Lung (tissue), 12 donors: Measurements from ENCODE around the gene GLOD5. TPM values are rescaled to one million over a fixed set of nuclear protein-coding genes. Genes with fewer than 3 reads are reported as not detected.
A peak's percentile ranks its signal among the peaks of the same experiment; 100 is the strongest.

Experiments used
- ATAC-seq: fragments of 200-7000 bp; cut with Tn5 transposase; one replicate; pipeline ENCODE4 v1.9.1; 2020; ENCODE audit warnings: moderate number of reproducible peaks; ENCODE audit not compliant: insufficient read depth, low FRiP score
- DNase-seq, 3 donors: peaks; one replicate each; pipeline ENCODE4 v3.0.0-alpha.2; 2013 to 2017
- H3K27ac ChIP-seq, 2 donors: one replicate each; pipeline ENCODE4 v1.5.1; 2013; ENCODE audit warnings: mild to moderate bottlenecking in 2 of 2, moderate library complexity in 2 of 2, control low read depth in 1 of 2, inconsistent platforms in 1 of 2, low read depth in 1 of 2, low read length in 1 of 2
- H3K27me3 ChIP-seq, 3 donors: one replicate each; pipeline ENCODE4 v1.5.1; 2013; ENCODE audit warnings: low read length in 2 of 3; ENCODE audit not compliant: control insufficient read depth in 3 of 3, insufficient read depth in 3 of 3
- H3K36me3 ChIP-seq, 4 donors: one replicate each; pipeline ENCODE4 v1.5.1; 2013; ENCODE audit warnings: low read length in 4 of 4, mild to moderate bottlenecking in 1 of 4, moderate library complexity in 1 of 4; ENCODE audit not compliant: control insufficient read depth in 4 of 4, insufficient read depth in 4 of 4
- H3K4me1 ChIP-seq, 5 donors: one replicate each; pipeline ENCODE4 v1.5.1; 2013; ENCODE audit warnings: low read length in 5 of 5, mild to moderate bottlenecking in 2 of 5, moderate library complexity in 1 of 5; ENCODE audit not compliant: control insufficient read depth in 5 of 5, insufficient read depth in 5 of 5
- H3K4me3 ChIP-seq: one replicate; pipeline ENCODE4 v1.5.1; 2013; ENCODE audit warnings: mild to moderate bottlenecking, control low read depth, moderate library complexity
- H3K9ac ChIP-seq, 2 donors: one replicate each; pipeline ENCODE4 v1.5.1; 2013; ENCODE audit warnings: low read length in 2 of 2, control low read depth in 1 of 2; ENCODE audit not compliant: insufficient read depth in 1 of 2
- H3K9me3 ChIP-seq, 4 donors: one replicate each; pipeline ENCODE4 v1.5.1; 2013; ENCODE audit warnings: low read length in 3 of 4, mild to moderate bottlenecking in 1 of 4, moderate library complexity in 1 of 4; ENCODE audit not compliant: control insufficient read depth in 4 of 4, insufficient read depth in 3 of 4
- CTCF ChIP-seq: IDR thresholded peaks from 2 replicates; pipeline ENCODE4 v1.5.1; 2012; ENCODE audit warnings: mild to moderate bottlenecking; ENCODE audit errors: control extremely low read depth, extremely low read depth
- WGBS, 2 donors: extraction: QIAGEN DNeasy Blood & Tissue Kit; methylation state at CpG; one replicate each; pipeline ENCODE4 v1.1.7; 2013; 5-methylcytosine and 5-hydroxymethylcytosine counted together
- polyA plus RNA-seq, 2 donors: library from polyadenylated mRNA; stranded (reverse); fragments of 200-250 nt; gene quantifications; one replicate each; pipeline ENCODE4 v1.2.1, GENCODE V29; 2013
- total RNA-seq, 2 donors: library from RNA; depleted of rRNA in 1 of 2; stranded (reverse); fragments of >200 nt in 1 of 2; gene quantifications; one replicate each; pipeline ENCODE4 v1.2.1, GENCODE V29; 2014 to 2021
- donor health status: control.
- donor health status: control.
- donor health status: Bipolar disorder and iron deficiency.
- donor health status: healthy.
- donor health status: DM: yes; HTN: yes; CAD: no.

Gene GLOD5
- total and polyA plus RNA-seq, 4 donors: 1.6 to 5.1 (median 1.8) TPM

- Histone ChIP-seq H3K9me3 (peaks cover 0 to 3% (median 0%) of the 10 kb centered on the region in 4 donors), H3K9ac (no peak overlapping the region), H3K27me3 (no peaks in the 10 kb centered on the region), H3K4me1 (peaks cover 0 to 5% (median 0%) of the 10 kb centered on the region in 5 donors), H3K4me3 (no peak overlapping the region), H3K36me3 (no peaks in the 10 kb centered on the region), H3K27ac (peak overlapping the region in 1 of 2 donors; percentile 4)
- DNase-seq: peak in 1 of 3 donors; percentile 6
- peak; percentile 71 for ATAC-seq
- no peak for TF ChIP-seq CTCF
- 60 to 80% methylated on average over 6 to 8 of the region's 8 CpGs for WGBS, 2 donors
Observed at GRCh38 chrX:48794911-48795515, 33.5 kb downstream of the GLOD5 start.

GRCh38 chrX:48798318-48798717, 36.8 kb downstream of the GLOD5 start:
- 78 to 81% methylated on average over 2 of the region's 2 CpGs for whole genome bisulfite sequencing, 2 donors
- H3K4me1 ChIP-seq: peaks cover 0 to 10% (median 0%) of the 10 kb centered on the region in 5 donors
- peaks cover 0 to 11% (median 0%) of the 10 kb centered on the region in 4 donors for H3K9me3 ChIP-seq
- no peaks in the 10 kb centered on the region for H3K36me3 ChIP-seq
- no peak for DNase-seq
- H3K27me3 ChIP-seq: no peaks in the 10 kb centered on the region
- H3K4me3 ChIP-seq: no peak overlapping the region
- H3K27ac ChIP-seq: no peak overlapping the region
- H3K9ac ChIP-seq: no peak overlapping the region
- no peak for TF ChIP-seq CTCF
- ATAC-seq: no peak

- DNase-seq (peak in 1 of 3 donors; percentile 2), ATAC-seq (no peak)
- 23 to 56% methylated on average over 17 of the region's 17 CpGs for WGBS, 2 donors
- Histone ChIP-seq H3K36me3 (peaks cover 0 to 9% (median 0%) of the 10 kb centered on the region in 4 donors), H3K27ac (peak overlapping the region; percentile 89 to 95), H3K4me3 (no peak overlapping the region), H3K9me3 (peaks cover 0 to 11% (median 0%) of the 10 kb centered on the region in 4 donors), H3K27me3 (no peaks in the 10 kb centered on the region), H3K4me1 (peaks cover 0 to 5% (median 0%) of the 10 kb centered on the region in 5 donors), H3K9ac (peak overlapping the region; percentile 65 to 88)
- TF ChIP-seq CTCF: no peak
Observed at GRCh38 chrX:48800574-48801279, 39.2 kb downstream of the GLOD5 start.
